Measurements from ENCODE around the gene PIPOX.

PIPOX gene

DNA sequence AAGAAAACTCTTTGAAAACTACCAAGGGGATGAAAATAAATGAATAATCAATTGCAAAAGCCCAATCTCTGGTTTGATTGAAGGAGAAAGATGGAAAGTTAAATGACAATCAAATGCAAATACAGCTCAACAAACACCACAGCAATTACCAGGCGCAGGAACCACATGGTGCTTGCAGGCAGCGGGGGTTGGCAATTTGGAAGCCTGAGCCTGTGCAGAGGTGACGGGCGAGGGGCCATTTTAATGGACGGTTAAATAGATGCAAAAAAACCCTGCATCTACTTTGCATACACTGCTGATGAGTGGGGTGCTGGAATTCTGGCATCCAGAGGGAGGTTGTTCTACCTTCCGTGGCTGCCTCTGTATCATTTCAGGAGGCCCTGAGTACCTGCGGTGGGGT lies 32.4 kb upstream of the PIPOX start:
- peaks cover 62% of the 10 kb centered on the region for H3K27me3 Mint-ChIP-seq
- no peaks in the 10 kb centered on the region for H3K9me3 Mint-ChIP-seq
- ATAC-seq (no peak), DNase-seq (no peak)
- no peak overlapping the region for H3K4me3 Mint-ChIP-seq
- H3K27ac Mint-ChIP-seq: no peak overlapping the region
- peaks cover 6% of the 10 kb centered on the region for H3K4me1 Mint-ChIP-seq

DNA sequence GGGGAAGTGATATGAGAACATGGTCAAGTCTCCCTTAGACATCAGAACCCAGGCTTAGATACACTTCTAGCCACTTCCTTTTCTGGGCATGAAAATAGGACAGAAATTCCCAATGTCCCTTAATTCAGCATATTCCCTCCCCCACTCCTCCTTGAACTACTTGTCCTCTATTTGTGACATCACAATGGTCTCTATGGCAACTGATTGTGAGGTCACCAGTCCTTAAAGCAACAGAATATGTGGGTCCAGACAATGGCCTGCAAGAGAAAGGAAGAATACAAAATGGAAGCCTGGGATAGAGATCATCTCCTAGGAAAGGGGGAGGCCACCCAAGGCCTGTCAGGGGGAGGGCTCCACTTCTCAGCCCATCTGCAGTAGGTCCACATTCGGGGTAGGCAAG lies 30.4 kb upstream of the PIPOX start:
- no peak for ATAC-seq
- DNase-seq: no peak
- Mint-ChIP-seq H3K27ac (no peak overlapping the region), H3K4me3 (no peak overlapping the region), H3K27me3 (peaks cover 60% of the 10 kb centered on the region), H3K4me1 (peaks cover 6% of the 10 kb centered on the region), H3K9me3 (no peaks in the 10 kb centered on the region)

DNA sequence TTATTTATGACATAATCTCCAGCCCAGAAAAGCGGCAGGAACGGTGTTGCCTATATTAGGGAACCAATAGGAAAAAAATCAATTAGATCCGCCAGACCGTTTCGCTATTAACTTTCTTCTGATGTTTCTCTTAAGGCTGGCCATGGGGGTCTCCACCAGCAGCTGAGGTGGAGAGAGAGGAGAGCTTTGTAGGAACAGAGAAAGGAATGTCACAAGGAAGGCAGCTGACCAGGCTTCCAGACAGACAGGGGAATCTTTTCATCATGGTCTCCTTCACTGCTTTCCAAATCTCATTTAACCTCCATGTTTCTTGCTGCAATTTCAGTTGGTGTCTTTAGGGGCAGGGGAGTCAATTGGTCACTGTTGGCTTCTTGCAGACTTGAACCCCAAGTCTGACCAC lies 28.2 kb upstream of the PIPOX start:
- peaks cover 61% of the 10 kb centered on the region for H3K27me3 Mint-ChIP-seq
- H3K4me3 Mint-ChIP-seq: no peak overlapping the region
- H3K9me3 Mint-ChIP-seq: no peaks in the 10 kb centered on the region
- H3K4me1 Mint-ChIP-seq: peaks cover 19% of the 10 kb centered on the region
- H3K27ac Mint-ChIP-seq: no peak overlapping the region
- DNase-seq (no peak), ATAC-seq (no peak)

DNA sequence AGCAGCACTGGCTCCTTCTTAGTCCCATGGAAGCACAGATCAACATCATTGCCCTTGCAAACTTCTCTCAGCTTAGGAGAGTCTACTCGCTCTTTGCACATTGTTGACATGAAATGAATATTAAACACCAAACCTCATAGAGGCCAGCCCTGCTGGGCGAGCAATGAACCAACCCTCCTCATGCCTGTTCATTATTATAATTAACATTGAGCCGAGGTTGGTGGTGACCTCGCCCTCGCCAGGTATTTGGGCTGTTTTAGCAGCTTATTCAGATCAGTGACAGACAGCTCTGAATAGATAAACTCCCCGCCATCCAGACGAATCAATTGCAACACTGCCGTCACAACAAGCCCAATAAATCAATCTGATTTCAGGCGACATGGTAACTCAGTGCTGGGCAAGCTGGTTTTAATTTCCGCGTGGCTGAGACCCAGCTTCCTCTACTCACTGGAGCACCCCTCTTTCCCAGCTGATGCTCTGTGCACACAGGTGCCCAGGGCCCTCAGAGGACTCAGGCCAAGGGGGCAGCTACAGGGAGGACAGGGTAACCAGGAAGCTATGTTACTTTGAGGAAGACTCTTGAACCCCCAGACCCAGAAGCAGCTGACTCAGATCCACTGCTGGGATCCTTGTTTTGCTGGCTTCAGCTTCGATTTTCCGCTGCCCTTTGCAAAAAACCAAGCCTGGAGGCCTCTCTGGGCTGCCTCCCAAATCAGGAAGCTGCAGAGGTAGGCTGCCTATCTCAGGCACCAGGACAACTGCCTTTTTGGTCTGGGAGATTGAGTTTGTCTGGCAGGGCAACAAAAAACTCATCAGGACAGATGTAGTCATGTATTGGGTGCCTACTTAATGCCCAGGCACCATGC lies 26.4 kb upstream of the PIPOX start:
- no peak for ATAC-seq
- H3K4me3 Mint-ChIP-seq: no peak overlapping the region
- no peak for DNase-seq
- no peaks in the 10 kb centered on the region for H3K9me3 Mint-ChIP-seq
- H3K27me3 Mint-ChIP-seq: peaks cover 70% of the 10 kb centered on the region
- peaks cover 20% of the 10 kb centered on the region for H3K4me1 Mint-ChIP-seq
- H3K27ac Mint-ChIP-seq: no peak overlapping the region

DNA sequence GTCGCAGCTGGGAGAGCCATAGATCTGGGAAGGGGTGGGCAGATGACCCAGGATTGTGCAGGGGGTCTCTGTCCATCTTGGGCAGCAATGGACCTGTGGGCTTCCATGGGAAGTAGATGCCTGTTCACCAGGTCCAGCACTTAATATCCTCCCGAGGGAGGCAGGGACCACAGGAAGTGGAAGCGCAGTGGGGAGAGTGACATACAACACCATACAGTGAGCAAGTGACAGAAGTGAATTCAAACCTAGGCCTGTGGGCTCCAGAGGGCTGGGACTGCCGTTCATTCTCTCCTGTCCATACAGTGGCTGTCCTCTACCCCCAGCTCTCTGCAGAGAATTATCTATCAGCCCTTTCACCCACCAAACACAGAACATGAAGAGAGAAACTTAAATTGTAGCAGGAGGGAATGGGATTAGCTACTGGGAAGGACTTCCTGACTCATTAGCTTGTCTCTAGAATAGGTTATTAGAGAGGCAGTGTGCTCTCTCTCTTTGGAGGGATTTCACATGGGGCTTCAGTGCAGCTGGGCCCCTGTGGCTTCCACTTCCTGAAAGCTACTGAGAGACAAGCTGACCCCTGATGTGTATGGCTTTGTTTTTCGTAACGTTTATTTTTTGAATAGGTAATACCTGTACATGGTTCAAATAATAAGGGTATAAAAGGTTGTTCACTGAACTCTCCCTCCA lies 24.0 kb upstream of the PIPOX start:
- H3K27me3 Mint-ChIP-seq: peaks cover 92% of the 10 kb centered on the region

DNA sequence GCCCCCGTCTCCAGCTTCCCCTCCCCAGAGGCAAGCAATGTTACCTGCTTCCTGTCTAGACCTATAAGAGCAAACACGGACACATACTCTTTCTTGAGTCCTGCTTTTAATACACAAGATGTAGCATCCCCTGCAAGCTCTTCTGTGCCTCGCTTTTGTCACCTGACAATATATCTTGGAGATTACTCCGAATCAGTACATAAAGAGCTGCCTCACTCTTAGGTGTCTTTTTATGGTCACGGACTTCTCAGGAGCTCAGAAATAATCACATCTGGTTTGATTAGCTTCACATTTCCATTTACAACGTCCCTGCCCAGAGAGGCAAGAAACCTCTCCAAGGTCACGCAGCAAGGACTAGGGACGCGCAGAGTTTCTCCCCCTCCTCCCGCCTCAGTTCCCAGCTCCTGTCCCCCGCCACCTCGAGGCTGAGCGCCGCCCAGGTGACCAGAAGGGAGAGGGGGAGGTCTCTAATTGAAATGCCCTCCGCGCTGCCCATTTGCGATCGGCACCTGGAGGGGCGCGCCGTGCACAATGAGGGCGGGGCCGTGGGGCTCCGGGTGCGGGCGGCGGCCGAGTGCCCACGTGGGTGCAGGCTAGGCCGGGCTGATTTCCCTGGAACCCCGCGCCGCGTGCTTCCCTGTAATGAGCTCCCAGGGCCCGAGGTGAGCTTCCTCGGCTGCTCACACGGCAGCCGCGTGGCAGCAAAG lies 23.3 kb upstream of the PIPOX start:
- H3K27me3 Mint-ChIP-seq: peaks cover 95% of the 10 kb centered on the region
- H3K4me1 Mint-ChIP-seq: peaks cover 16% of the 10 kb centered on the region
- ATAC-seq (no peak), DNase-seq (no peak)
- no peak overlapping the region for H3K27ac Mint-ChIP-seq
- no peaks in the 10 kb centered on the region for H3K9me3 Mint-ChIP-seq
- peak overlapping the region in 1 of 2 donors; percentile 39 for H3K4me3 Mint-ChIP-seq

More for the DNA sequence above, 24.0 kb upstream of the PIPOX start:
- ATAC-seq (no peak), DNase-seq (no peak)
- H3K27ac Mint-ChIP-seq: no peak overlapping the region
- no peaks in the 10 kb centered on the region for H3K9me3 Mint-ChIP-seq
- no peak overlapping the region for H3K4me3 Mint-ChIP-seq
- peaks cover 16% of the 10 kb centered on the region for H3K4me1 Mint-ChIP-seq

DNA sequence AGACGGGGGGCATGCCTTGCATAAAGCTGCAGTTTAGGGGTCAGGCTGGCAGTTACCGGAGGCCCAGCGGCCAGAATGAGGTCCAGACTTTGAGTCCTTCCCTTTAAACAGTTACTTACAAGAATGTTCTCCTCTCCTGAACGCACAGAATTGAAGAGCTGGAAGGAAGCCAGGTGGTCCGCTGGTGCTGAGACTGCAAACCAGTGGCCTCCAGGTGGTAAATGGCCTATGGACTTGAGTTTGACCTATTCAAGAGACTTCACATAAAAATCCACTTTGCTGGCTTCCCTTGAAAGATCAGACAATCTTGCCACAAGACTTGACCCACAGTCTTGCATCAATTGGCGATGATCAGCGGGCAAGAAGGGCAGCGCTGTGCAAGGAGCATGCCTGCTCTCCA lies 22.4 kb upstream of the PIPOX start:
- Mint-ChIP-seq H3K4me3 (no peak overlapping the region), H3K4me1 (peaks cover 16% of the 10 kb centered on the region), H3K27ac (no peak overlapping the region), H3K27me3 (peaks cover 96% of the 10 kb centered on the region), H3K9me3 (no peaks in the 10 kb centered on the region)
- no peak for DNase-seq
- no peak for ATAC-seq

DNA sequence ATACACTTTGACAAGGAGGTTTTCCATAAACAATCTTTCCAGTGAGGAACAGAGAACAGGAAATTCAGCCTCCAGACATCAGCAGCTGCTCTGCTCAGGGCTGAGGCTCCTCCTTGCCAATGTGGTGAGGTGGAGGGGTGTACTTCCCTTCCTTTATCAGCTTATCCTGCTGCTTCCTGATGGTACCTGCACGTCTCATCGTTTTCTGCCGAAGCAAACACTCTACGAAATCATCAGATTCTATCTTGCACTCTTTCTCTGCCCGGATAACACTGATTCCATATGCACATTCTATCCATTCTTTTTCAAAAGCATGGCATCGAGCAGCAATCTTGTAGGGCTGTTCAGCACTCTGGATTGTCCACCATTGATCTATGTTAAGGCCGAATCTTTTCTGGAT lies 21.7 kb upstream of the PIPOX start:
- Mint-ChIP-seq H3K27ac (no peak overlapping the region), H3K4me3 (no peak overlapping the region), H3K9me3 (no peaks in the 10 kb centered on the region), H3K27me3 (peaks cover 90% of the 10 kb centered on the region), H3K4me1 (peaks cover 16% of the 10 kb centered on the region)
- no peak for ATAC-seq
- DNase-seq: no peak

DNA sequence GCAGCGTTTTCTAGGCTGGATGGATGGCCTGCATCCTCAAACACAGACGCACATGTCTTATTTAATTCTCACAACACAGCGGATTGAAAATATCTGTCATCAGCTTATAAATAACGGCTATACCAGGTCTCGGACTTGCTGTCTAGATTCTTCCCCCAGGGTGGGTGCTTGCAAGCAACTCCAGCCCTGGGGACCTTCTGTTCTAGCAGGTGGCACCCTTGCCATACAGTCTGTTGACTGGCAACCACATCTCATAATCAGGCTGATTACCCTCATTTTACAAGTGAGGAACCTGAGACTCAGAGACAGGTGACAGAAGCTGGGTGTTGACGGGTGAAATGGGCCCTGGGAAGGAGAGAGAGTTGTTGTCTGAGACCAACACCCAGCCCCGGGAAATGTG lies 20.9 kb upstream of the PIPOX start:
- no peak overlapping the region for H3K4me3 Mint-ChIP-seq
- H3K4me1 Mint-ChIP-seq: peaks cover 16% of the 10 kb centered on the region
- ATAC-seq: no peak
- no peak overlapping the region for H3K27ac Mint-ChIP-seq
- no peaks in the 10 kb centered on the region for H3K9me3 Mint-ChIP-seq
- peaks cover 88% of the 10 kb centered on the region for H3K27me3 Mint-ChIP-seq
- no peak for DNase-seq

DNA sequence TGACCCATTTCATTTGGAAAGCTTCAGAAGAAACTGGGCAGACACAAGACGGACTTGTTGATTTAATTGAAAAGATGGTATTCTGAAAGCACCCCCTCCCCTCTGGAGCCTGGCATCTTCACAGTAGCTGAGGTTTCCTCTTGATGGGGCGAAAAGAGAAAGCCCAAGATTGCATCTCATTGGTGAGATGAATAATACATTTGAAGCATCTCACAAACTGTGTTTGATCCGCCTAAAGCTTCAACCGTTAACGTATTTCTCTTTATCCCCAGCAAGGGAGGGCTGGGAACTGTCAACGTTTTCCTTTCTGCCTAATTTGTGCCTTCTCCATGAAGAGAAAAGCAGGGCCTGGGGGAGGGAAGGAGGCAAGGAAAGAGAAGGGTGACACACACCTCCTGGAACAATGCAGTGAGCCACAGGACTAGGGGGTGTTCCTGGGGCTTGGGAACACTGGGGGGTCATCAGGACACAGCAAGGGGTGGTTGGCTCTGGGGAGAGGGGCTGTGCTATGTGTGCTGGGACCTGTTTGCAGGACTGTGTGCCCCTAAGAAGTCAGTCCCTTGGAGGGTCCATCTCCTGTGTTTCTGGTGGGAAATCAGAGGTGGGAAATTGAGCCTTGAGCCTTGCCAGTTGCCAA lies 18.5 kb upstream of the PIPOX start:
- no peak for DNase-seq
- Mint-ChIP-seq H3K4me1 (peaks cover 6% of the 10 kb centered on the region), H3K27me3 (peaks cover 74% of the 10 kb centered on the region), H3K27ac (no peak overlapping the region), H3K9me3 (no peaks in the 10 kb centered on the region), H3K4me3 (no peak overlapping the region)
- no peak for ATAC-seq

DNA sequence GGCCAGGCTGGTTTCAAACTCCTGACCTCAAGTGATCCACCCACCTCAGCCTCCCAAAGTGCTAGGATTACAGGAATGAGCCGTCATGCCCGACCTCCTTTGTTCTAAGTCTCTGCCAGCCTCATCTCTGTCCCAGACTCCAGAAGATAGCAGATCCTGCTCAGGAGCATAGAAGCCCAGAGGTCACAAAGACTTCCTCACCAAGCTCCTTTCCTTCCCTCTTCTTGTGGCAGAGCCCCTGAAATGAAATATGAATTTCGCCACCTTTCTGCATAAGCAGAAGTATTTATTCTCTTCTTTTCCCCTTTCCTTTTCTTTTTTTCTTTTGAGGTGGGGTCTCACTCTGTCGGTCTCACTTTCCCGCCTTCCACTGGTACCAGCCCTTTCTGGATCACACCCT lies 11.5 kb upstream of the PIPOX start:
- DNase-seq: no peak
- no peak overlapping the region for H3K4me3 Mint-ChIP-seq
- H3K9me3 Mint-ChIP-seq: peaks cover 4 to 14% of the 10 kb centered on the region in 2 donors
- peaks cover 56% of the 10 kb centered on the region for H3K27me3 Mint-ChIP-seq
- ATAC-seq: no peak
- no peak overlapping the region for H3K27ac Mint-ChIP-seq
- no peaks in the 10 kb centered on the region for H3K4me1 Mint-ChIP-seq

DNA sequence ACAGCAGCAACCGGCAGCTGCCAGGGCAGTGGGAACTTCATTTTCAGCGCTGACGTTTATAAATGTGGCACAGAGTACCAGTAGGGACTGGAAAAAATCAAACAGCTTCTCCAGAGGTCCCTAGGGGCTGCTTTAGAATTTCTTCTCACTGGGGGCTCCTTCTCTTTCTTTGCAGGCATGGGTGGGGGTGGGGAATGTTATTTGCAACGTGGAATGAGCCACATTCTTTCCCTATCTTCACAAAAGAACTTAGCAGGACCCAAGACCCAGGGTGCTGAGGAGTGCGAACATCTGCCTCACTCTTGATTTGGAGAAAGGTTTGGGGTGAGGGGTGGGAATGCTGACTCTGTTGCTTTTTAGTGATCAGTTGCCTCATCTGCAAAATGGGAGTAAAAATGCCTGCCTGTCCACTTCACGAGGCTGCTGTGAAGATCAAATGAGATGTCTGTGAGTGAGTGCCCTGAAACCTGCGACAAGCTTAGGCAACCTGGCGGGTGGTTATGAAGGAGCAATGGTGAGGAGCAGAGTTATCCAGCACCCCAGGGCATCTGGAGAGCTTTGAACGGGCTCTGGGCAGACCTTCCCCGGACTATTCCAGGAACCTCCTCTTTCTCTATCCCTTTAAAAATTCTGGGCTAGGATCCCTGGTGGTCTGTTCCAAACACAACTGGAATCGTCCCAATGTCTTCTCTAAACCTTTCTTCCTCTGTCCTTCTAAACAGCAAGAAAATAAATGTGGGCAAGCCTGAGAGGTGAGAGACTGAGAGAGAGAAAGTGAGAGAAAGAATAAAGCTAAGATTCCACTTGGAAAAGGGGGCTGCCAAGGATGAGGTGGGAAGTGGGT lies 10.7 kb upstream of the PIPOX start:
- H3K27ac Mint-ChIP-seq: no peak overlapping the region
- no peak overlapping the region for H3K4me3 Mint-ChIP-seq
- H3K9me3 Mint-ChIP-seq: peaks cover 4 to 14% of the 10 kb centered on the region in 2 donors
- no peak for DNase-seq
- peaks cover 49% of the 10 kb centered on the region for H3K27me3 Mint-ChIP-seq
- no peak for ATAC-seq
- no peaks in the 10 kb centered on the region for H3K4me1 Mint-ChIP-seq

DNA sequence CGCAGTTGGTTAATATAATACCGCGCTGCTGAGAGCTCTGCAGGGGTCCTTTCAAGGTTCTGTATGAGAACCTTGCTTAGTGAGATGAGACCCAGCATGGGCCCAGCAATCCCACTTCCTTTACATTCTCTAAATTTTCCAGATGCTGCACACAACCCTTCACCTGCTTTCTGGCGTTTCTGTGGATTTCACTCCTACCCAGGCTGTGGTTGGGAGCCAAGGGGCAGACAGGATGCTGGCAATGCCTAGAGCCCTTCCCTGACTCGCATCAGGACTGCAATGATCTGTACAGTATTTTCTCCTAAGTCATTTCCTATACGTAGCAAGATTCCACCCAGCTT lies 10.1 kb upstream of the PIPOX start:
- no peak overlapping the region for H3K27ac Mint-ChIP-seq

DNA sequence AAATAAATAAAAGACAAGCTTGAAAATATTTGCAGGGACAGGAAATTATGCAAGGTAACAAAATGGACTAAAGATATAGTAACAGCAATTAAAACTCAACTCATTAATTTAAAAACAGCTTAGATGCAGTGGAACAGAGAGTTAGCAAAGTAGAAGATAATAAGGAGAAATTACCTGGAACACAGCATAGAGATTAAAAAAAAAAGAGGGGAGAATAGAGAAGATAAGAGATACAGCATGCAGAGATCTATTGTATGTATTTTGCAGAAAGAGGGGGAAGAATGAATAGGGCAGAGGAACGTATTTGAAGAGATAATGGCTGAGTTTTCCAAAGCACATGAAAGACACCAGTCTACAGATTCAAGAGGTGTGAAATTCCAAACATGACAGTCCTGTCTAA lies 8.4 kb upstream of the PIPOX start:
- Mint-ChIP-seq H3K27ac (no peak overlapping the region), H3K4me1 (no peaks in the 10 kb centered on the region), H3K27me3 (peaks cover 43% of the 10 kb centered on the region), H3K9me3 (peaks cover 4 to 14% of the 10 kb centered on the region in 2 donors), H3K4me3 (no peak overlapping the region)
- DNase-seq (no peak), ATAC-seq (no peak)

More for the DNA sequence above, 10.1 kb upstream of the PIPOX start:
- no peak for DNase-seq
- no peak overlapping the region for H3K4me3 Mint-ChIP-seq
- peaks cover 4 to 14% of the 10 kb centered on the region in 2 donors for H3K9me3 Mint-ChIP-seq
- H3K27me3 Mint-ChIP-seq: peaks cover 43% of the 10 kb centered on the region
- H3K4me1 Mint-ChIP-seq: no peaks in the 10 kb centered on the region
- ATAC-seq: no peak

DNA sequence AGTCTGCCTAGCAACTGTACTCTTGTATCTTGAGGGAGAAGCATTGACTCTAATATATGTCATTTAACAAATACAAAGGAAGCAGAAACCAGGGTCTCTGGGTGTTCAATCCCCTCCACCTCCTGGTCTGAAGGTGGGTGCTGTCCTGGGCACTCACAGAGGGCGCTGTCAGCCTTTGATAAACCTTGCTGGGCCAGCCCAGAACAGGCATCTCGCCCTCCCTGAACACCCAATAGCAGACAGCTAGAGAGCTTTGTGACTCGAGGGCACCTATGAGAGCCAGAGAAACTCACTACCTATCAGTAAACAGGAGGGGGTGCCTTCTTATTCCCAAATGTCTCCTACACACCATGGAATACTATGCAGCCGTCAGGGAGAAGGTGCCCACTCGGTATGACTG lies 6.4 kb upstream of the PIPOX start:
- Mint-ChIP-seq H3K4me1 (no peaks in the 10 kb centered on the region), H3K9me3 (peaks cover 4 to 14% of the 10 kb centered on the region in 2 donors), H3K4me3 (no peak overlapping the region), H3K27ac (no peak overlapping the region), H3K27me3 (peaks cover 32% of the 10 kb centered on the region)
- ATAC-seq (no peak), DNase-seq (no peak)
